HCT116 (cell line): ENCODE data around the gene METTL21C. TPM values are rescaled to one million over a fixed set of nuclear protein-coding genes. Genes with fewer than 3 reads are reported as not detected.

Experiments used
- ATAC-seq: fragments of 200-7000 bp; cut with Tn5 transposase; 2 replicates; pipeline ENCODE4 v1.9.1; 2020; ENCODE audit warnings: mild to moderate bottlenecking, moderate library complexity
- BruUV-seq: library from RNA; stranded (reverse); fragments of 400-500 nt; replicated peaks from 2 replicates; lab custom pipeline; 2021; lab: Mats Ljungman, UMichigan
- CTCF ChIA-PET: fragments of 300-600 bp; sonication (Branson Sonifier 250); formaldehyde crosslinking; loops from one replicate; lab custom pipeline; 2021; ENCODE audit warnings: antibody characterized with exemption; lab: Charles Lee
- POLR2A ChIA-PET: fragments of 300-600, 350-600 bp; sonication (Branson Sonifier 250); formaldehyde crosslinking; loops from one replicate; lab custom pipeline; 2021; ENCODE audit warnings: antibody characterized with exemption; lab: Charles Lee
- RAD21 ChIA-PET, 2 experiments: fragments of 300-600 bp; sonication (Branson Sonifier 250); formaldehyde crosslinking; loops; one replicate each; lab custom pipeline; 2023; ENCODE audit warnings: low total read pairs in 2 of 2; ENCODE audit not compliant: uncharacterized antibody in 2 of 2, unreplicated experiment in 2 of 2, low non-redundant PET in 1 of 2; lab: Charles Lee
- DNase-seq: peaks from one replicate; pipeline ENCODE4 v3.0.0-alpha.2; 2010; ENCODE audit warnings: low read depth, low spot score
- H2AFZ ChIP-seq: fragments of 200-600 bp; shearing (Covaris generic), sonication (generic); 2 replicates; pipeline ENCODE4 v1.6.1; 2017; ENCODE audit warnings: low read depth, mixed run types, mixed read lengths, antibody characterized with exemption, low read length; ENCODE audit not compliant: poor library complexity, severe bottlenecking
- H3K27ac ChIP-seq: 2 replicates; pipeline ENCODE4 v1.5.1; 2012; ENCODE audit warnings: low read depth, low read length
- H3K27me3 ChIP-seq: fragments of 200-600 bp; sonication (generic); 2 replicates; pipeline ENCODE4 v1.6.1; 2016; ENCODE audit warnings: mixed run types, low read length, mixed read lengths; ENCODE audit not compliant: insufficient read depth
- H3K36me3 ChIP-seq, 2 experiments: fragments of 200-500 bp in 1 of 2; fragments of 200-600 bp in 1 of 2; sonication (Bioruptor generic) in 1 of 2; sonication (generic) in 1 of 2; 2 replicates each; pipeline versions ENCODE4 v1.5.1 to v1.6.1; 2014 to 2016; ENCODE audit warnings: low read length in 2 of 2, inconsistent platforms in 1 of 2, mixed read lengths in 1 of 2, mixed run types in 1 of 2; ENCODE audit not compliant: insufficient read depth in 2 of 2, control insufficient read depth in 1 of 2
- H3K4me1 ChIP-seq, 2 experiments: fragments of 200-600 bp in 1 of 2; sonication (generic) in 1 of 2; 2 replicates each; pipeline versions ENCODE4 v1.5.1 to v1.6.1; 2012 to 2017; ENCODE audit warnings: low read length in 2 of 2, inconsistent platforms in 1 of 2, mild to moderate bottlenecking in 1 of 2, mixed read lengths in 1 of 2, mixed run types in 1 of 2, moderate library complexity in 1 of 2; ENCODE audit not compliant: insufficient read depth in 2 of 2, control insufficient read depth in 1 of 2
- H3K4me2 ChIP-seq: fragments of 200-600 bp; sonication (generic); 2 replicates; pipeline ENCODE4 v1.6.1; 2017; ENCODE audit warnings: mixed run types, low read length, mixed read lengths
- H3K4me3 ChIP-seq, 2 experiments: fragments of 200-600 bp in 1 of 2; sonication (generic) in 1 of 2; replicated peaks in 1 of 2; 2 replicates each; pipeline ENCODE4 v1.5.1; 2011 to 2016; ENCODE audit warnings: low read length in 2 of 2, control low read depth in 1 of 2, low read depth in 1 of 2, mild to moderate bottlenecking in 1 of 2, mixed read lengths in 1 of 2, mixed run types in 1 of 2
- H3K79me2 ChIP-seq: fragments of 200-600 bp; sonication (generic); 2 replicates; pipeline ENCODE4 v1.6.1; 2017; ENCODE audit warnings: mild to moderate bottlenecking, mixed run types, low read length, moderate library complexity, mixed read lengths; ENCODE audit not compliant: insufficient read depth
- H3K9ac ChIP-seq: fragments of 200-600 bp; sonication (generic); 2 replicates; pipeline ENCODE4 v1.6.1; 2016; ENCODE audit warnings: low read length, mixed read lengths
- H3K9me2 ChIP-seq: fragments of 200-600 bp; sonication (generic), shearing (Covaris generic); 2 replicates; pipeline ENCODE4 v1.6.1; 2017; ENCODE audit warnings: mixed run types, mild to moderate bottlenecking, moderate library complexity; ENCODE audit not compliant: insufficient read depth
- H3K9me3 ChIP-seq, 2 experiments: fragments of 200-500 bp in 1 of 2; fragments of 200-600 bp in 1 of 2; sonication (Bioruptor generic) in 1 of 2; sonication (generic) in 1 of 2; 2 replicates each; pipeline ENCODE4 v1.6.1; 2014 to 2017; ENCODE audit warnings: low read length in 2 of 2, mixed read lengths in 2 of 2, inconsistent platforms in 1 of 2, low read depth in 1 of 2, mild to moderate bottlenecking in 1 of 2, mixed run types in 1 of 2, moderate library complexity in 1 of 2; ENCODE audit not compliant: control insufficient read depth in 1 of 2, insufficient read depth in 1 of 2
- H4K20me1 ChIP-seq: fragments of 200-600 bp; sonication (generic), shearing (Covaris generic); 2 replicates; pipeline ENCODE4 v1.6.1; 2017; ENCODE audit warnings: mixed run types, mild to moderate bottlenecking, moderate library complexity; ENCODE audit not compliant: insufficient read depth
- CBX3 ChIP-seq: IDR thresholded peaks from 2 replicates; pipeline ENCODE4 v1.6.1; 2012; ENCODE audit warnings: low read depth
- CEBPB ChIP-seq: IDR thresholded peaks from 2 replicates; pipeline ENCODE4 v1.6.1; 2012; ENCODE audit warnings: low read depth
- EGR1 ChIP-seq: IDR thresholded peaks from 2 replicates; pipeline ENCODE4 v1.6.1; 2012; ENCODE audit warnings: low read depth
- EZH2phosphoT487 ChIP-seq: fragments of 200-600 bp; IDR thresholded peaks from 2 replicates; pipeline ENCODE4 v1.6.1; 2018; ENCODE audit warnings: antibody characterized with exemption, borderline replicate concordance
- FOSL1 ChIP-seq: IDR thresholded peaks from 2 replicates; pipeline ENCODE4 v1.6.1; 2012; ENCODE audit warnings: low read depth
- POLR2AphosphoS5 ChIP-seq: IDR thresholded peaks from 2 replicates; pipeline ENCODE4 v1.6.1; 2011; ENCODE audit warnings: mild to moderate bottlenecking, low read depth, low read length, moderate library complexity
- RAD21 ChIP-seq: IDR thresholded peaks from 2 replicates; pipeline ENCODE4 v1.6.1; 2012; ENCODE audit warnings: low read depth, mild to moderate bottlenecking
- TCF7L2 ChIP-seq: IDR thresholded peaks from 2 replicates; pipeline ENCODE4 v1.7.0; 2011; ENCODE audit warnings: borderline replicate concordance, inconsistent platforms; ENCODE audit not compliant: insufficient read depth, insufficient read length; ENCODE audit errors: extremely low read depth
- YY1 ChIP-seq: IDR thresholded peaks from 2 replicates; pipeline ENCODE4 v1.6.1; 2011; ENCODE audit warnings: low read length, low read depth, moderate library complexity, mild to moderate bottlenecking; ENCODE audit not compliant: insufficient replicate concordance; ENCODE audit errors: extremely low read depth
- ZFX ChIP-seq: fragments of 450-650 bp; IDR thresholded peaks from 2 replicates; pipeline ENCODE4 v1.6.1; 2017
- intact Hi-C: fragments of 100-400 bp; cut with micrococcal nuclease; formaldehyde crosslinking; loops from 2 replicates; pipeline ENCODE4 v1.10.0; 2022
- total RNA-seq: library from RNA; stranded (reverse); gene quantifications from one replicate; pipeline ENCODE4 v1.2.1, GENCODE V29; 2021; ENCODE audit not compliant: unreplicated experiment
- TF ChIP-seq, protein P1 (sequence below), 3 experiments: fragments of 200-600 bp in 1 of 3; sonication (generic) in 1 of 3; IDR thresholded peaks in 2 of 3; conservative IDR thresholded peaks in 1 of 3; 2 replicates each; pipeline ENCODE4 v1.5.1; 2012 to 2017; ENCODE audit warnings: low read depth in 2 of 3, low read length in 2 of 3, antibody characterized with exemption in 1 of 3, borderline replicate concordance in 1 of 3, control low read depth in 1 of 3, mild to moderate bottlenecking in 1 of 3, mixed read lengths in 1 of 3, mixed run types in 1 of 3, moderate library complexity in 1 of 3; ENCODE audit not compliant: insufficient read depth in 1 of 3
- TF ChIP-seq, protein P2 (sequence below): IDR thresholded peaks from 2 replicates; pipeline ENCODE4 v1.6.1; 2012; ENCODE audit warnings: low read depth
- TF ChIP-seq, protein P3 (sequence below): IDR thresholded peaks from 2 replicates; pipeline ENCODE4 v1.6.1; 2012

Gene METTL21C
- total RNA-seq, 1 experiment from 2014 or later, result not detected

DNA sequence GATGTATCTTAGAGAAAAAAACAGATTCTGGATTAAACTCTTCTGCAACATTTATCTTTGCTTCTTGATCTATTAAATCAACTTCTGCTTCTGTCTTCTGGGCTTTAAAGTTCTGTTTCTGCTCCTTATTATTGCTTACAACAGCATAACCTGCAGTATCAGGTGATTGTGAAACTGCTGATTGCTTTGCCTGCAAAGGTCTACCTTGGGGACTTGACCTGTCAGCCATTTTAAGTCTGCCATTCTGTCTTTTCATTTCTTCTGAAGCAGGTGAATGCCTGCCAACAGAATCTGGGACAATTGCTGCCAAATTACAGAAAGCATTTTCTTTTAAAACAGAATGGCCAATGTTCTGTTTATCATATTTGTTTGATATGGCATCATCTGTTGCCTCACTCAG, 47.7 kb upstream of the METTL21C start:
- intact Hi-C loops, result no loop called here

More for the DNA sequence above, 47.7 kb upstream of the METTL21C start:
- no TSS peak for BruUV-seq
- ChIA-PET CTCF (no interaction called here), POLR2A (no interaction called here), RAD21 (no interaction called here)
- peaks cover 98% of the 10 kb centered on the region for H3K27me3 ChIP-seq
- DNase-seq (no peak), ATAC-seq (no peak)
- H3K4me2 ChIP-seq, result no peak overlapping the region
- no peaks in the 10 kb centered on the region for H4K20me1 ChIP-seq
- TF ChIP-seq, protein P1, sequence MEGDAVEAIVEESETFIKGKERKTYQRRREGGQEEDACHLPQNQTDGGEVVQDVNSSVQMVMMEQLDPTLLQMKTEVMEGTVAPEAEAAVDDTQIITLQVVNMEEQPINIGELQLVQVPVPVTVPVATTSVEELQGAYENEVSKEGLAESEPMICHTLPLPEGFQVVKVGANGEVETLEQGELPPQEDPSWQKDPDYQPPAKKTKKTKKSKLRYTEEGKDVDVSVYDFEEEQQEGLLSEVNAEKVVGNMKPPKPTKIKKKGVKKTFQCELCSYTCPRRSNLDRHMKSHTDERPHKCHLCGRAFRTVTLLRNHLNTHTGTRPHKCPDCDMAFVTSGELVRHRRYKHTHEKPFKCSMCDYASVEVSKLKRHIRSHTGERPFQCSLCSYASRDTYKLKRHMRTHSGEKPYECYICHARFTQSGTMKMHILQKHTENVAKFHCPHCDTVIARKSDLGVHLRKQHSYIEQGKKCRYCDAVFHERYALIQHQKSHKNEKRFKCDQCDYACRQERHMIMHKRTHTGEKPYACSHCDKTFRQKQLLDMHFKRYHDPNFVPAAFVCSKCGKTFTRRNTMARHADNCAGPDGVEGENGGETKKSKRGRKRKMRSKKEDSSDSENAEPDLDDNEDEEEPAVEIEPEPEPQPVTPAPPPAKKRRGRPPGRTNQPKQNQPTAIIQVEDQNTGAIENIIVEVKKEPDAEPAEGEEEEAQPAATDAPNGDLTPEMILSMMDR (IDR thresholded peaks at IDR 0.05 in 2 of 3, conservative IDR thresholded peaks at IDR 0.05 in 1 of 3; ENCODE audit: borderline replicate concordance in 1 of 3, insufficient read depth in 1 of 3, low read depth in 2 of 3, low read length in 2 of 3), result no peak
- TF ChIP-seq, protein P2, sequence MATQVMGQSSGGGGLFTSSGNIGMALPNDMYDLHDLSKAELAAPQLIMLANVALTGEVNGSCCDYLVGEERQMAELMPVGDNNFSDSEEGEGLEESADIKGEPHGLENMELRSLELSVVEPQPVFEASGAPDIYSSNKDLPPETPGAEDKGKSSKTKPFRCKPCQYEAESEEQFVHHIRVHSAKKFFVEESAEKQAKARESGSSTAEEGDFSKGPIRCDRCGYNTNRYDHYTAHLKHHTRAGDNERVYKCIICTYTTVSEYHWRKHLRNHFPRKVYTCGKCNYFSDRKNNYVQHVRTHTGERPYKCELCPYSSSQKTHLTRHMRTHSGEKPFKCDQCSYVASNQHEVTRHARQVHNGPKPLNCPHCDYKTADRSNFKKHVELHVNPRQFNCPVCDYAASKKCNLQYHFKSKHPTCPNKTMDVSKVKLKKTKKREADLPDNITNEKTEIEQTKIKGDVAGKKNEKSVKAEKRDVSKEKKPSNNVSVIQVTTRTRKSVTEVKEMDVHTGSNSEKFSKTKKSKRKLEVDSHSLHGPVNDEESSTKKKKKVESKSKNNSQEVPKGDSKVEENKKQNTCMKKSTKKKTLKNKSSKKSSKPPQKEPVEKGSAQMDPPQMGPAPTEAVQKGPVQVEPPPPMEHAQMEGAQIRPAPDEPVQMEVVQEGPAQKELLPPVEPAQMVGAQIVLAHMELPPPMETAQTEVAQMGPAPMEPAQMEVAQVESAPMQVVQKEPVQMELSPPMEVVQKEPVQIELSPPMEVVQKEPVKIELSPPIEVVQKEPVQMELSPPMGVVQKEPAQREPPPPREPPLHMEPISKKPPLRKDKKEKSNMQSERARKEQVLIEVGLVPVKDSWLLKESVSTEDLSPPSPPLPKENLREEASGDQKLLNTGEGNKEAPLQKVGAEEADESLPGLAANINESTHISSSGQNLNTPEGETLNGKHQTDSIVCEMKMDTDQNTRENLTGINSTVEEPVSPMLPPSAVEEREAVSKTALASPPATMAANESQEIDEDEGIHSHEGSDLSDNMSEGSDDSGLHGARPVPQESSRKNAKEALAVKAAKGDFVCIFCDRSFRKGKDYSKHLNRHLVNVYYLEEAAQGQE, result no peak
- TF ChIP-seq YY1 (no peak), CBX3 (no peak), POLR2AphosphoS5 (no peak), ZFX (no peak), FOSL1 (no peak), CEBPB (no peak), EZH2phosphoT487 (no peak), TCF7L2 (no peak), RAD21 (no peak), EGR1 (no peak)
- TF ChIP-seq, protein P3, sequence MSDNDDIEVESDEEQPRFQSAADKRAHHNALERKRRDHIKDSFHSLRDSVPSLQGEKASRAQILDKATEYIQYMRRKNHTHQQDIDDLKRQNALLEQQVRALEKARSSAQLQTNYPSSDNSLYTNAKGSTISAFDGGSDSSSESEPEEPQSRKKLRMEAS, result no peak
- no peak overlapping the region for H3K27ac ChIP-seq
- no peaks in the 10 kb centered on the region for H3K9me2 ChIP-seq
- no peak overlapping the region for H3K9ac ChIP-seq
- no peaks in the 10 kb centered on the region for H3K79me2 ChIP-seq
- H2AFZ ChIP-seq, result no peak overlapping the region
- no peak overlapping the region for H3K4me3 ChIP-seq
- H3K36me3 ChIP-seq, result no peaks in the 10 kb centered on the region
- no peaks in the 10 kb centered on the region for H3K4me1 ChIP-seq
- no peaks in the 10 kb centered on the region for H3K9me3 ChIP-seq
